HCT116 (cell line): ENCODE results near the gene THOC6. TPM values are rescaled to one million over a fixed set of nuclear protein-coding genes. Genes with fewer than 3 reads are reported as not detected.

Experiments
- ATAC-seq: fragments of 200-7000 bp; cut with Tn5 transposase; 2 replicates; pipeline ENCODE4 v1.9.1; 2020; ENCODE audit warnings: mild to moderate bottlenecking, moderate library complexity
- BruUV-seq: library from RNA; stranded (reverse); fragments of 400-500 nt; replicated peaks from 2 replicates; lab custom pipeline; 2021; lab: Mats Ljungman, UMichigan
- CTCF ChIA-PET: fragments of 300-600 bp; sonication (Branson Sonifier 250); formaldehyde crosslinking; loops from one replicate; lab custom pipeline; 2021; ENCODE audit warnings: antibody characterized with exemption; lab: Charles Lee
- POLR2A ChIA-PET: fragments of 300-600, 350-600 bp; sonication (Branson Sonifier 250); formaldehyde crosslinking; loops from one replicate; lab custom pipeline; 2021; ENCODE audit warnings: antibody characterized with exemption; lab: Charles Lee
- RAD21 ChIA-PET, 2 experiments: fragments of 300-600 bp; sonication (Branson Sonifier 250); formaldehyde crosslinking; loops; one replicate each; lab custom pipeline; 2023; ENCODE audit warnings: low total read pairs in 2 of 2; ENCODE audit not compliant: uncharacterized antibody in 2 of 2, unreplicated experiment in 2 of 2, low non-redundant PET in 1 of 2; lab: Charles Lee
- DNase-seq: peaks from one replicate; pipeline ENCODE4 v3.0.0-alpha.2; 2010; ENCODE audit warnings: low read depth, low spot score
- H2AFZ ChIP-seq: fragments of 200-600 bp; shearing (Covaris generic), sonication (generic); 2 replicates; pipeline ENCODE4 v1.6.1; 2017; ENCODE audit warnings: low read depth, mixed run types, mixed read lengths, antibody characterized with exemption, low read length; ENCODE audit not compliant: poor library complexity, severe bottlenecking
- H3K27ac ChIP-seq: 2 replicates; pipeline ENCODE4 v1.5.1; 2012; ENCODE audit warnings: low read depth, low read length
- H3K27me3 ChIP-seq: fragments of 200-600 bp; sonication (generic); 2 replicates; pipeline ENCODE4 v1.6.1; 2016; ENCODE audit warnings: mixed run types, low read length, mixed read lengths; ENCODE audit not compliant: insufficient read depth
- H3K36me3 ChIP-seq, 2 experiments: fragments of 200-500 bp in 1 of 2; fragments of 200-600 bp in 1 of 2; sonication (Bioruptor generic) in 1 of 2; sonication (generic) in 1 of 2; 2 replicates each; pipeline versions ENCODE4 v1.5.1 to v1.6.1; 2014 to 2016; ENCODE audit warnings: low read length in 2 of 2, inconsistent platforms in 1 of 2, mixed read lengths in 1 of 2, mixed run types in 1 of 2; ENCODE audit not compliant: insufficient read depth in 2 of 2, control insufficient read depth in 1 of 2
- H3K4me1 ChIP-seq, 2 experiments: fragments of 200-600 bp in 1 of 2; sonication (generic) in 1 of 2; 2 replicates each; pipeline versions ENCODE4 v1.5.1 to v1.6.1; 2012 to 2017; ENCODE audit warnings: low read length in 2 of 2, inconsistent platforms in 1 of 2, mild to moderate bottlenecking in 1 of 2, mixed read lengths in 1 of 2, mixed run types in 1 of 2, moderate library complexity in 1 of 2; ENCODE audit not compliant: insufficient read depth in 2 of 2, control insufficient read depth in 1 of 2
- H3K4me2 ChIP-seq: fragments of 200-600 bp; sonication (generic); 2 replicates; pipeline ENCODE4 v1.6.1; 2017; ENCODE audit warnings: mixed run types, low read length, mixed read lengths
- H3K4me3 ChIP-seq, 2 experiments: fragments of 200-600 bp in 1 of 2; sonication (generic) in 1 of 2; replicated peaks in 1 of 2; 2 replicates each; pipeline ENCODE4 v1.5.1; 2011 to 2016; ENCODE audit warnings: low read length in 2 of 2, control low read depth in 1 of 2, low read depth in 1 of 2, mild to moderate bottlenecking in 1 of 2, mixed read lengths in 1 of 2, mixed run types in 1 of 2
- H3K79me2 ChIP-seq: fragments of 200-600 bp; sonication (generic); 2 replicates; pipeline ENCODE4 v1.6.1; 2017; ENCODE audit warnings: mild to moderate bottlenecking, mixed run types, low read length, moderate library complexity, mixed read lengths; ENCODE audit not compliant: insufficient read depth
- H3K9ac ChIP-seq: fragments of 200-600 bp; sonication (generic); 2 replicates; pipeline ENCODE4 v1.6.1; 2016; ENCODE audit warnings: low read length, mixed read lengths
- H3K9me2 ChIP-seq: fragments of 200-600 bp; sonication (generic), shearing (Covaris generic); 2 replicates; pipeline ENCODE4 v1.6.1; 2017; ENCODE audit warnings: mixed run types, mild to moderate bottlenecking, moderate library complexity; ENCODE audit not compliant: insufficient read depth
- H3K9me3 ChIP-seq, 2 experiments: fragments of 200-500 bp in 1 of 2; fragments of 200-600 bp in 1 of 2; sonication (Bioruptor generic) in 1 of 2; sonication (generic) in 1 of 2; 2 replicates each; pipeline ENCODE4 v1.6.1; 2014 to 2017; ENCODE audit warnings: low read length in 2 of 2, mixed read lengths in 2 of 2, inconsistent platforms in 1 of 2, low read depth in 1 of 2, mild to moderate bottlenecking in 1 of 2, mixed run types in 1 of 2, moderate library complexity in 1 of 2; ENCODE audit not compliant: control insufficient read depth in 1 of 2, insufficient read depth in 1 of 2
- H4K20me1 ChIP-seq: fragments of 200-600 bp; sonication (generic), shearing (Covaris generic); 2 replicates; pipeline ENCODE4 v1.6.1; 2017; ENCODE audit warnings: mixed run types, mild to moderate bottlenecking, moderate library complexity; ENCODE audit not compliant: insufficient read depth
- ATF3 ChIP-seq: IDR thresholded peaks from 2 replicates; pipeline ENCODE4 v1.6.1; 2012
- CEBPB ChIP-seq: IDR thresholded peaks from 2 replicates; pipeline ENCODE4 v1.6.1; 2012; ENCODE audit warnings: low read depth
- EGR1 ChIP-seq: IDR thresholded peaks from 2 replicates; pipeline ENCODE4 v1.6.1; 2012; ENCODE audit warnings: low read depth
- ELF1 ChIP-seq: IDR thresholded peaks from 2 replicates; pipeline ENCODE4 v1.6.1; 2012; ENCODE audit warnings: low read depth, borderline replicate concordance
- EZH2 ChIP-seq: fragments of 200-600 bp; sonication (generic); IDR thresholded peaks from 2 replicates; pipeline ENCODE4 v1.6.1; 2017; ENCODE audit warnings: antibody characterized with exemption, mixed run types
- FOSL1 ChIP-seq: IDR thresholded peaks from 2 replicates; pipeline ENCODE4 v1.6.1; 2012; ENCODE audit warnings: low read depth
- JUND ChIP-seq: IDR thresholded peaks from 2 replicates; pipeline ENCODE4 v1.6.1; 2012
- MAX ChIP-seq: IDR thresholded peaks from 2 replicates; pipeline ENCODE4 v1.6.1; 2012
- POLR2A ChIP-seq: IDR thresholded peaks from 2 replicates; pipeline ENCODE4 v1.7.0; 2011; ENCODE audit warnings: borderline replicate concordance; ENCODE audit not compliant: insufficient read depth, insufficient read length; ENCODE audit errors: extremely low read depth
- REST ChIP-seq: IDR thresholded peaks from 2 replicates; pipeline ENCODE4 v1.6.1; 2012; ENCODE audit warnings: low read depth
- SP1 ChIP-seq: IDR thresholded peaks from 2 replicates; pipeline ENCODE4 v1.6.1; 2012; ENCODE audit warnings: low read depth
- SRF ChIP-seq: IDR thresholded peaks from 2 replicates; pipeline ENCODE4 v1.6.1; 2012; ENCODE audit warnings: low read depth
- TCF7L2 ChIP-seq: IDR thresholded peaks from 2 replicates; pipeline ENCODE4 v1.7.0; 2011; ENCODE audit warnings: borderline replicate concordance, inconsistent platforms; ENCODE audit not compliant: insufficient read depth, insufficient read length; ENCODE audit errors: extremely low read depth
- YY1 ChIP-seq: IDR thresholded peaks from 2 replicates; pipeline ENCODE4 v1.6.1; 2011; ENCODE audit warnings: low read length, low read depth, moderate library complexity, mild to moderate bottlenecking; ENCODE audit not compliant: insufficient replicate concordance; ENCODE audit errors: extremely low read depth
- ZBTB33 ChIP-seq: IDR thresholded peaks from 2 replicates; pipeline ENCODE4 v1.6.1; 2011; ENCODE audit warnings: mild to moderate bottlenecking, low read length, moderate library complexity; ENCODE audit not compliant: insufficient replicate concordance; ENCODE audit errors: extremely low read depth
- intact Hi-C: fragments of 100-400 bp; cut with micrococcal nuclease; formaldehyde crosslinking; loops from 2 replicates; pipeline ENCODE4 v1.10.0; 2022
- total RNA-seq: library from RNA; stranded (reverse); gene quantifications from one replicate; pipeline ENCODE4 v1.2.1, GENCODE V29; 2021; ENCODE audit not compliant: unreplicated experiment

THOC6 gene
- total RNA-seq, 1 experiment from 2014 or later, result 62.9 TPM

- no peaks in the 10 kb centered on the region for H3K9me2 ChIP-seq
- H3K79me2 ChIP-seq, result no peaks in the 10 kb centered on the region
These were observed 23.0 kb downstream of the THOC6 start for GRCh38 chr16:3046641-3047386.

More at GRCh38 chr16:3046641-3047386, 23.0 kb downstream of the THOC6 start:
- DNase-seq (no peak), ATAC-seq (peak; percentile 8; the same call in 1 of the 2 replicates)
- CTCF ChIA-PET, result interaction anchor here (4.3 kb wide), 1 partner anchor 12 kb away, joined by 16 read pairs; no protein-coding TSS in a partner anchor
- Histone ChIP-seq H4K20me1 (no peaks in the 10 kb centered on the region), H2AFZ (no peak overlapping the region), H3K9me3 (no peaks in the 10 kb centered on the region), H3K4me1 (peaks cover 5 to 52% of the 10 kb centered on the region in 2 experiments), H3K9ac (peak overlapping the region; percentile 81), H3K27me3 (no peaks in the 10 kb centered on the region), H3K4me2 (peak overlapping the region; percentile 99), H3K36me3 (no peaks in the 10 kb centered on the region), H3K27ac (no peak overlapping the region; the same call in 1 of the 2 replicates), H3K4me3 (peak overlapping the region; percentile 56 to 79)
- TF ChIP-seq SP1, result no peak
- TF ChIP-seq MAX, result no peak
- TF ChIP-seq POLR2A, result no peak
- no peak for TF ChIP-seq ELF1
- no peak for TF ChIP-seq TCF7L2
- no peak for TF ChIP-seq ZBTB33
- no peak for TF ChIP-seq ATF3
- no peak for TF ChIP-seq YY1
- TF ChIP-seq JUND, result no peak
- no peak for TF ChIP-seq EGR1
- no peak for TF ChIP-seq REST
- TF ChIP-seq FOSL1, result no peak
- TF ChIP-seq CEBPB, result no peak
- no peak for TF ChIP-seq EZH2
- TF ChIP-seq SRF, result no peak
- RAD21 ChIA-PET, result no interaction called here
- intact Hi-C loops, result no loop called here
- POLR2A ChIA-PET, result interaction anchor here (2.3 kb wide), 1 partner anchor 12 kb away, joined by 6 read pairs; no protein-coding TSS in a partner anchor
- no TSS peak for BruUV-seq
